Measurements from ENCODE around the gene KLHL29.

Gene KLHL29

DNA sequence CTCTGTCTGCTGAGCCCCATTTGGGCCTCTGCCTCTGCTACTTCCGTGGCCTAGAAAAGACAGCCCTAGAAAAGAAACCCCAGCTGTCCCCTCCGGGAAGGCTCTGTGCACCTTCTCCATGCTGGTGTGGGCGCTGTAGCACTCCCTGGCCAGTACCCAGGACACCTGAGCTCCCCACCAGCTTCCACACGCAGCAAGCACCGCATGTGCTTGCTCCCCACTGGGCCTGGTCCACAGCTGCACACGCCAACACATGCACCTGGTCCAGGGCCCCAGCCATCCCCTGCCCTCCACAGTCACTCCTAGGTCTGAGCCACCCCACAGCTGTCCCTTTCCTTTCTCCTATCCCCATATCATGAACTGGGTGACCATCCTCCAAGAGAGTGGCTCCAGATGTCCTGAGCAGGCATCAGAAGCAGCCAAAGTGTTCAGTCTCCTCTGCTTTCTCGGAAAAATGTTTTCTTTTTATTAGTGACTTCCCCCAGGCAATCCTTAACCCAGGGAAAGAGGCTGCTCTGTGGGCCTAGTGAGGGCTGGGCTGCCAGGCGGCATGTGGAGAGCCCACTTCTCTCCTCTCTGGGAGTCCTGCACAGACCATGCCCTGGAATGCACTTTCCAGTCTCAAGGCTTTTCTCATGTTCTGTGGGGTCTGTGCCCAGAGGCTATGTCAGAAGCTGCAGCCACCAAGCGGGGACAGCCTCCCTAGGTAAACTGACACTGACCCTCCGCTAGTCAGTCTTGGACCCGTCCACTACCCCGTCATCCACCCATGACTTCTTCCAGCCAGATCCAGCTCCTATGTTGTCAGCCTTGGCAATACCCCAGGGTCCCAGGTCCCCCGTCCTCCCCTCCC, 133.7 kb downstream of the KLHL29 start:
- no peak for DNase-seq

DNA sequence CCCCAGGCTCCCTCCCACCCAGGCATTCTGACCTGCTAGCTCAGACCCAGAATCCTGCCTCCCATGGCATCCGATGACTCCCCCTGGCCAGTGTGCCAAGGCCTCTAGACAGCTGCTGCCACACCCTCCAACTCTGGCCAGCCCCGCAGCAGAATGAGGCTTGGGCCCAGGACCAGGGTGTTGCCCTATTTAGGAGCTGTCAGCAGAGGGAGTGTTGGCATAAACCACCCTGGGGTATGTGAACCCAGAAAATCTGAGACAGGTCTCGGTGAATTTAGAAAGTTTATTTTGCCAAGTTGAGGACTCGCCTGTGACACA, 134.3 kb downstream of the KLHL29 start:
- DNase-seq = no peak

DNA sequence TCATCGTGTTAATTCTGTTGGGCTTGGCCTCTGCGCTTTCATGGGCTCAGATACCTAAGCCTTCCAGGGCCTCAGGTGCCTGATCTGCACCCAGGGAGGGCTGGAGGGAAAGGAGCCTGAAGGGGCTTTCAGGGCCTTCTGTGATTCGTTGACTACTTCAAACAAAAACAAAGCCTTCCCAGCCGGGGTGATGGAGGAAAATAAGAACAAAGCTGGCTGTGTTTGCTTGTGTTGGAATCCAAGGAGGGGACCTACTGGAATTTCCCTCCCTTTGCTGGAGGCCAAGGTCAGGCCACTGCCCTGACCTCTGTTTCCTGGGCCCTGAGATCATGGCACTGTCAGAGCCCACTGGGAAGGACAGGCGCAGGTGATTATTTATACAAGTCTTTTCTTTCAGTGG, 135.3 kb downstream of the KLHL29 start:
- no peak for DNase-seq

DNA sequence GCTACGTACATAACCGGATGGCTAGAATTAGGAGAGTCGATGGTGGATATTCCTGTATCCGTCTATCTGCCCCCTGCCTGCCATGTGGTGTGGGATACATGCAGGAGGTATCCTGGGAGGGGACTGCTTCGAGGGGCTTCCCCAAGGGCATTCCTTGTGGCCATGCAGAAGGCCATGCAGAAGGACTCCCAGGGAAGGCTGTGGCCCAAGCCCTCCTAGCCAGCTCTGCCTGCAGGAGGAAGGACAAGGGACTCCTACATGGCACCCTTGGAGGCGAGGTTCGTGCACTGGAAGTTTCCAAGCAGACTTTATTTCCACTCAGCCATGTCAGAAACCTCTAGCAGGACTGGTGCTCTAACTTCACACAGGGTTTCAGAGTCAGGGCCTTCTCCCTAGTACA, 136.1 kb downstream of the KLHL29 start:
- no peak for DNase-seq

DNA sequence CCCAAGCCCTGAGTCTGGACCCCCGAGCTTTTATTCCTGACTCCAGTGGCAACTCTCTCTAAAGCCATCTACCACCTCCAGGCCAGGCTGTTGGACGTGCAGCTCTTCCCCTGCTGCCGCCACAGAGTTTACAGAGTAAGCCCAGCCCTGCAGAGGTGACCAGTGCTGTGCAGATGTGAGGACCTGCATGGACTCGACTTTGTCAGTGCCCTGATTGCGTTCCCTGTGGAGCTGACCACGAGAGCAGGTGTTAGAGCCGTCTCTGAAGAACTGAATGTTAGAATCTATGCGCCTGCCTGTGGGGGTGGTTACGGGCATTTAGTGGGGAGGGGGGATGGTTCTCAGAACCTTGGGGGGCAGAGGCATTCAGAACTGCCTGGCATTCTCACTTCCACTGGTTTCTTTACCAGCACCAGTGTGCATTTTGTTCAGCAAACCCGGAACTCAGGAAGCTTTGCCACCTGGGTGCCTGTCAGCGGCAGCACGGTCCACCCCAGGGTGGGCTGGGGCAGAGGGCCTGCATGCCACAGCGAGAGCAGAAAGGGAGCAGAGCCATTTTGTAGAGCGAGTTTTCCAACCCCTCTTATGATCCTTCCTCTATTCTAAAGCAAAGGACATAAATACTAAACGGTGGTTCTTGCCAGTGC, 137.9 kb downstream of the KLHL29 start:
- no peak for DNase-seq

DNA sequence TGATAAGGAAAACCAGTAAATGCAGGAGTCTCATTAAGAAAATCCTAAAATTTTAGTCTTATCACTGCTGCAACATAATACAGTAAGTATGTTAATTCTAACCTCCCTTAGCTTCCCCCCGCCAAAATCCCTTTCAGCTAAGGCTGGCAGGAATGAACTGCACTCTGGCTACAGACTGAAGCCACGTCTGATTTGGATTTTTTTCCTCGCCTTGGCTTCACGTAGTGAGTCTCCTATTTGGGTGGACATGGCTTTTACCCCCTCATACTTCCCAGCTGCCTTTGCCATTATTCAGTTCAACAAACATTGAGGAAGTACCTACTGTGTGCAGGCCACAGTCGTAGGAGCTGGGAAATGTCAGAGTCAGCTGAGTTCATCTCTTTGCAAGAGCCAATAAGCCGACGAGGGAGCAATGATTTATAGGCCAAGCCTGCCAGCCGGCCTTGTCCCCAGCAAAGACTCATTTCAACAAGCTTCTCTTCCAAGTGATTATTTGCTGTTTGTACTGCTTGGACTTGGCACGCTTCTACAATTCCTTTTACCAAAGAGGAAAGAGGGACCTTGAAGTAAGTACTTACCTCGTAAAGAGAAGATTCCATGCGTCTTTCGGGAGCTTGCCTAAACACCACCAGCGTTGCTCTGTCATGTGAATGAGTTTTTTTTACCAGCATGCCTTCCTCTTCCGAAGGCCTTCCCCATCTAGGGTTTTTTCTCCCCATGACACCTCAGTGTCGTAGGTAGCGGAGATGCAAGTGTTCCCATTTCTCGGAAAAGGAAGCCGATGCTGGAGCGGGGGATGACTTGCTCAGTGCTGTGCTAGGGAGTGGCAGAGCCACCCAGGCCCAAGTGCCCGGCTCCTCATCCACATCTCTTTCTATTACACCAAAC, 138.6 kb downstream of the KLHL29 start:
- DNase-seq = no peak

DNA sequence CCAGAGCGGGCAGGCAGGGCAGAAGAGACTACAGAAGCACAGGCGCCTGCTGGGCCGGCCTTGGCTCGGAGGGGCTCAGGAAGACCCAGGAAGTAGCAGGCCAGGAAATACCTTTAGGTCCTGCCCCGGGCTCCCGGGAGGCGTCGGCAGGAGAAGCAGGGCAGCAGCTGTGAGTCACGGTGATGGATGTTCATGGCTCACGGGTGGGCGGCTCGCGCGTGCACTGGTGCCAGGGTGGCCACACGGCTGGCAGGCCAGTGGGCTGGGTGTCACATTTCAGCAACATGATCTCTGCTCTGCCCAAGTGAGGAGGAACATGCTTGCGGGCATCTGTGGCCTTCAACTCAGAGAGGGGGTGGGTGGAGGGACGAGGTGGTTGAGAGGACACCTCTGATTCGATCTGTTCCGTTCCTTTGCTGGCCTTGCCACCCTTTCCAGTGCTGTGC, 139.3 kb downstream of the KLHL29 start:
- DNase-seq = no peak

DNA sequence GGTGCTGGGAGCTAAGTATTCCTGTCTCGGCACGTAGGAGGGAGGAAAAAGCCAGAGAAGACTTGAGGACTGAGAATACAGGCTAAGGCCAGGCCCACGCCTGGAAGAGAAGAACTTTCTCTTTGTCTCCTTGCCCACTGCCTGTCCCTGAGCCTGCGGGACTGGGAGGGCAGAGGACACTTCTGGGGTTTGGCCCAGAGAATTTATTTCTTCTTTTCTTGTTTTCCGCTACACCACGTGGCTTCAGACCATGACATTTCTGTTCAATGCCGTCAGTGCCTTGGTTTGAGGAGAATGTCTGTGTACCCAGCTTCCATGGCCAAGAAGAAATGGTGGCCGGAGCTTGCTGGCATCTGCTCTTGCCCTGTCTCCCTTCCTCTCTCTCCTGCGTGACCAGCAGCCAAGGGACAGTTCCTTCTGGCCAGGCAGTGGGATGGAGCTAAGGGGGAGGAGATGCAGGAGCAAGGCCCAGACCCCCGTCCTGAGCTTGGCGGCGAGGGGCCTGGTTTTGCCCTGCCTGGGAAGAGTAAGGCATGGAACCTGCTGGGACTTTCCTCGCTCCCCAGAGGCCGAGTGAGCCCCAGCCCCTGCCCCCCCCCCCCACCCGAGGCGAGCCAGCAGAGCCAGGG, 140.3 kb downstream of the KLHL29 start:
- DNase-seq = no peak

DNA sequence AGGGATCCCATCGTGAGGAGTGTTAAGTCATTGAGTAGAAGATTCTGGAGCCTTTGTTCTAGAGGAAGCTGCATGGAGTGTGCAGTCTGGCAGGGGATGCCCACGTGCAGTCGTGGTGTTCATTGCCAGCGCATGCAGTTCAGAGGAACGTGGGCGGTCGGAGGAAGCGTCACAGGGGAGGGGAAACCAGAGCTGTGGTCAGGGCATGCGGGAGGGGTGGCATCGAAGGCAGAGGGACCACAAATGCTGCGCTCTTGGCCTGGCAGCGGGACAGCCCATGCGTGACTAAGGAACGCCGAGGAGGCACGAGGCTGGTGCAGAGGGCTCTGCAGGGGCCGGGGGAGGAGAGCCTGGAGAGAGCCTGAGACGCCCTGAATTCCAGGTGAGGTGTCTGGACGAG, 141.1 kb downstream of the KLHL29 start:
- no peak for DNase-seq

DNA sequence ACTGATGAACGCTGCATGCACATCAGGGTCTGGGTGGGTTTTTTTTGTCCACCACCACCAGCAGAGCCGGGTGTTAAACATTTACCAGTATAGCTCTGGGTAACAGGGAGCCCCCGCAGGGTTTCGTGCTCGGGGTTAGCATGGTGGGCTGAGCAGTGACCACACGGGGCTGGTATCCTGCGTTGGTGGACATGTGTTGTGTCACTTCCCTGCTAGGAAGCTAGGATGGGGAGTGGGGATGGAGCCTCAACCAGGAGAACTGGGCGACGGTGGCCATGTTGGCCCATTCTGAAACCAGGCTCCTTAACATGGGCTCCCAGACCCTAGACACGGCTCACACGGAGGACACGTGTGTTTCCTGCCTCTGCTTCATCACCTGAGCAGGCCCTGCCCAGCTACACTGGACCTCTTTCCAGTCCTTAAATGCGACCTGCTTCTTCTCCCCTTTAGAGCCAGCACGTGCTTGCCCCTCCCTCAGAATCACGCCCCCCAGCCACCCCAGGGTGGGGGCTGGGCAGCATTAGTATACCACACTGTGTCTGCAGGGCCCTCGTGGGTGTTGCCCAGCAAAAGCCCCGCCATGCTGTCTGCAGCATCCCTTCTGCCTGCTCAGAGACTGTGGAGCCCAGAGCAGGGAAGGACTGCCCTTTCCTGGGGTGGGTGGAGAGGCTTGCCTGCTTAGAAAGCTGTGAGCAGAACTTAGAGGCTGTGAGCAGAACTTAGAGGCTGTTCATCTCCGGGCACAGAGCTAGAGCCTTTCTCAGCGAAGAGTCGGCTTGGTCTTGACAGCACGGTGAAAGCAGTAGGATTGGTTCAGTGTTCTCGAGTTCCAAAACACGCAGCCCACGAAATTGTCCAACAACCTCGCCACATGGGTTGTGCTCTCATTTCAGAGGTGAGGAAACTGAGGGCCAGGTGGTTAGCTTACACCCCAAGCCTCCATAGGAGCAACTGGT, 142.1 kb downstream of the KLHL29 start:
- DNase-seq = no peak

DNA sequence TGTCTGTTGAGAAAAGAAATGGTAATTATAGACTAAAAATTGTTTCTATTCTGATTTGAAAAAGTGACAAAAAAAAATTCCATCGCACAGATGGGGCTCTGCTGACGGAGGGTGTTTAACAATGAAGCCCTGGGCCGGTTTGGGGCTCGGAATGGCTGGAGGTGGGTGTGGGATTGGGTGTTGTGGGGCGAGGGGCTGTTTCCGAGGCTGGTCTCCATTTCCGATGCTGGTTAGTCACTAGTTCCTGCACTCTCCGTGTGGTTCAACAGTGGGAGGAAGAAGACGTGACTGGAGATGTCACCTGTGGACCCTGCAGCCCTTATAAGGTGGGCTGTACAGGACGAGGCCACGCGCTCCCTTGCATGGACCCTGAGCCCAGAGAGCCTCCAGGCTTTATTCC, 143.2 kb downstream of the KLHL29 start:
- no peak for DNase-seq

DNA sequence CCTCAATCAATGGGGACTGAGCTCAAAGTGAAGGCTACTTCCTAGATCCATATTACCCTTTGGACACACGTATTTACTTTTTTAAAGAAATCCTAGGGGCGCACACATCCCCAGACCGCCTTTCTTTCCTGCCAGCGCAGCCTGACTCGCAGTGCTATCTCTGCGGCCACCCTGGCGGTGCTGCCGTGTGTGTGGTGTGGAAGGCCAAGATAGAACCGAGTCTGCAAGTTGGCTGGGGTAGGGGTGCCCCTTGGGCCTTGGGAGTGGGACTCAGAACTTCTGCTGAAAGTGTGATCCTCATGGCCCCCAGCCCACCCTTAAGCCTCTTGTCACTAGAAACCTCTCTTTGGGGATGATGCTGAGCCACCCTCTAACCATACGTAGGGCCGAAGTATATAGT, 143.7 kb downstream of the KLHL29 start:
- DNase-seq = no peak

DNA sequence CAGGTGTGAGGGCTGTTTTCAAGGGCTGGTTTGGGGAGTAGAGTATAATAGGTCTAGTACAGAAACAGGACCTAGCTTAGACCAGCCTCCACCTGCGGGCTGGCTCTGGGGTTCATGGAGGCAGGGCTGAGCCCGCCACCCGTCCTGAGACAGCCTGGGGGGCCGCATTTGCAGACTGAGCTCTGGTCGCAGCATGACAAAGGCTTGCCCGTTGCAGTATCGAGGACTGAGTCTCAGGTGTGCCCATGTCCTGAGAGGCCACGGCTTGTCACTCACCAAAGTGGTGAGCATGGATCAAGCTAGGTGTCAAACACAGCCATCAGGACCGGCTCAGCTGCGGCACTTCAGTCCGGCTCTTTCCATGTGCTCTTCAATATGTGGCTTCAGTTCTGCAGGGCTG, 144.7 kb downstream of the KLHL29 start:
- no peak for DNase-seq

DNA sequence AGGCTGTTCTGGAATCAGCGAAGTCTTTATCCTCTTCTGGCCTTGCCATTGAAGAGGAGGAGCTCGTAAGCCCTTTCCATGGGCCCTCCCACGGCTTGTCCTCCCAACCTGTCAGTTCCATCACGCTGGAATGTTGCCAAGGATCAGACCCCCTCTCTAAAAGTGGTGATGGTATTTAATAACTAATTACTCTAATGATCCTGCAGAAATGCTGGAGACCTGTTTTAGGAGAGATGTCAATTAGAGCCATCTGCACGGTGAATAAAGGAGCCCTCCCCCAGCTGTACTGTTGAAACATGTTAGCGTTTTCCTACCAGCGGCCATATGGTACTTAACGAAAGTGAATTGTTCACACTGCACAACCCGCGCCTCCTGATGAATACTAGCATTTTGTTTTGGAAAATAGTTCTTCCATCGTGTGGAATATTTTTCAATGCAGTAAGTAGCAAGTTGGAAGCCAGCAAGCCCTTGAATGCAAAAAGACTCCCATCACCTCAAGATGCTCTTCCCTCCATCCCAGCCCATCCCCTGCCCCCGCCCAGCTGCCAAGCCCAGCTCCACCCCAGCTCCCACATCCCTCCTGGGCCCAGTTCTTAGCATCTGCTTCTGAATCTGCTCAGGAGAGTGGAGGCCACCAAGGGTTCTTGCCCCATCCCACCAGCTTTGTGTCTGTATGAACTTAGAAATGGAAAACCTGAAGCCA, 145.4 kb downstream of the KLHL29 start:
- no peak for DNase-seq

DNA sequence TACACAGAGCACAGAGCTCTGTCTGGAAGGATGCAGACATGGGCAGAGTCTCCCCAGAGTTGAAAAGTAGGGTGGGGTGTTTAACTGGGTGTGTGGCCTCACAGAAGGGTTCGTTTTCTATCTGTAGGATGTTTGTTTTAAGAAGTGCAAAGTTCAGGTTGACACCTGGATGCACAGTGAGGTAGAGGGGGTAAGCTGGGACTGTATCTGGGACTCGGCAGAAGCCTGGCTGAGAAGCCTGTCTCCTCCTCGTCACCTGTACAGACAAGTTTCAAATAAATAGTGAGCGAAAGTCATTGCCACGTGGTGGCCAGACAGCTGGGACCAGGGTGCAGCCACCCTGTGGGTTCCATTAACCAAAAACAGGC, 145.9 kb downstream of the KLHL29 start:
- no peak for DNase-seq

DNA sequence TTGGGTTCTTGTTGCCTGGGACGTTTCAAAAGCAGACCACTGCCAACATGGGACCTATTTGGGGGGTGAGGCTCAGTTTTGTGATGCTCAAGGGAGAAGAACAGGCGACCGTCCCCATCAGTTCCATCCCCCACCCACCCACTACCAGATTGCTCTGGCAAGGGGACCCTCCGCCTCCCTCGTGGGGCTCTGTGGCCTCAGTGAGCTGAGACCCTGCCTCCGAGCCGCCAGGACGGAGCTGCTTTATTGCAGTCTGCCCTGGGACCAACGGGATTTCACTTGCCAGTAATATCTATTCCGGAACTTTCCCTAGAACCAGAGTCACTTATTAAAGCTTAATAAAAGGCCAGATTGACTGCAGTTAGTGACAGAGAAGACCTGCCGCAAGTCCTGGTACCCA, 146.3 kb downstream of the KLHL29 start:
- no peak for DNase-seq

DNA sequence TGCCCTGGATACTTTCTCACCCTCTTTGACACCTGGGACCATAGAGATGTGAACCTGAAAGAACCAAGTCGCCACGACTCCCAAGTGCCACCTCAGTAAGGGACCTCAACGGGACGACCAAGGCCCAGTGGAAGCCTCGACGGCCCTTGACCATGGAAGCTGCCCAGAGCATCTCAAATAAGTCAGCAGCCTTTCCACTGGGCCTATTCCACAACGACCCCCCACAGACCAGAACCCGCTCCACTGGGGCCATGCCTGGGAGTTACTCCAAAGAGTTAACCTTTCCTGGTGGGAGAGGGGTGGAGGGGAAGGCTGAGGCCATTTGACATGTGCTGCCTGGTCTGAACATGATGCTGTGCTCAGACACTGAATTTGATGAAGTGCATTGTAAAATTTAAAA, 146.9 kb downstream of the KLHL29 start:
- DNase-seq = no peak

DNA sequence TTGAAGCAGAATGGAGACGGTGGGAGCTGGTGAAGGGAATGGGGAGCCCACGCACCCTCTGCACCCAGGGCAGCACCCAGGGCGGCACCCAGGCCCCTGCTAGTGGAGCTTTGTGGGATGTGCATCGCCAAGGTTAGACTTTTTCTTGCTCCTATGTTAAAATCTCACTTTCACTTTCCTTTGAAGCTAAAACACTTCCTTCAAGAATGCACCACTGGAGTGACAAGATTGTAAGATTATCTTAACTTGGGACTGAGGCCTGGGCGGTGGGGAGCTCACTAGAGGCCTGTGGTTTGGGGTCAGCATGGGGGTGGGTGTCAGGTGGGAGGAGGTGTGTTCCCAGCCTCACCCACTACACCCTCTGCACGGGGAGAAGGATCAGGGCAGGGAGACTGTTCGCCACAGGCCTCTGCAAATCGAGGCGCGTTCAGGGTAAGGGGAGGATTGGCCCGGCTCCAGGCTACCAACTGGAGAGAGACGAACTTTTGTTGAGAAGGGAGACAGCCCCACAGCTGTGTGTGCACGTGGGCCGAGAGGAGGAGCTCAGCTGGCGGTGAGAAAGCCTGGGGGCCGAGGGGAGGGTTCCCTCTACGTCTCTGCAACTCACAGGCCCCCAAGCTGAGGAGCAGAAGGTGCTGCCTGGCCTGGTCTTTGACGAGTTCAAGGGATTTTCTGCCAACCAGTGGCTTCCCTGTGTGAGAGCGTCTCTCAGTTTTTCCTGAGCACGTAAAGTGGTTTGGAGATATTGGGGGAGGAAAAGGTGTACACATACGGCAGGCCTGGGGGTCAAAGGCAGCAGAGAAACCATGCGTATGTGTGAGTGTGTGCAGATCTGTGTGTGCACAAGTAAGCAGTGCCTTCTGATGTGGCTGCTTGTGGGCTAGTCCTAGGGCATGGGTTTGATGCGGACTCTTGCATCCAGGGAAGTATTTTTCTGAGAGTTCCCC, 147.7 kb downstream of the KLHL29 start:
- no peak for DNase-seq

DNA sequence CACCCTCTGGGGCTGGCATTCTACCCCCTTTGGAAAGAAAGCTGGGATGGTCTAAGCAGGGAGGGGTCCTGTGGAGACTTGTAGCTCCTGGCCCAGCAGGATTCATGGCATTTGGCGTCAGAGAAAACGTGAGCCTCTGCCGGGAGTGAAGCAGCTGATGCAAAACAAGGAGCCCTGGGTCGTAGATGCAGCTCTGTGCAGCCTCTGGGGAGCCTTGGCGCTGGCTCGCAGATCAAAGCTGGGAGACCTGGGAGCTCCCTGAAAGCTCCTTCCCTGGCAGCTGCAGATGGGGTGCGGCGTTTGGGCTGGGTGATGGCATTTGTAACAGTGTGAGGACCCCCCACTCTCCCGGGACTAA, 148.3 kb downstream of the KLHL29 start:
- no peak for DNase-seq

DNA sequence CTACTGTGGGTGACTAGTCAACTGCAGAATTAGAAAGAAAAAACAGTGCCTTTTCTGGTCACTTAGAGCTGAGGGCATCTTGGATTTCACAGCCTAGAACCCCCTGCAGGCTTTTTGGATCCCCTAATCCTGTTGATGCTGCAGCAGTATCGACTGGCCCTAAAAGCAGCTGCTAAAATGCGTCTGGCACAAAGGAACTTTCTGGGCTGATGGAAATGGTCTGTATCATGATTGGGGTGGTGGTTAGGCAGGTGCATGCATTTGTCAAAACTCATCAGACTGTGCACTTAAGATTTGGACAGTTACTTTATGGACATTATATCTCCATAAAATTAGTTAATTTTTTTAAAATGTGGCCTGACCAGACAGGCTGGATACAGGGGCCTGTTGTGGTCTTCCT, 149.8 kb downstream of the KLHL29 start:
- no peak for DNase-seq
